Measurements from ENCODE around the gene AOPEP. TPM values are rescaled to one million over a fixed set of nuclear protein-coding genes. Genes with fewer than 3 reads are reported as not detected.

AOPEP gene
- total and polyA plus RNA-seq, 9 of the 15 experiments (the other 6 are each of a cell fraction or from before 2014, with no cell fraction given): 4.5 to 19.3 (median 13.5) TPM

GRCh38 chr9:95096807-95097206, 370.3 kb downstream of the AOPEP start:
- Histone ChIP-seq H3K4me1 (replicated peaks in 1 of 2; ENCODE audit: control insufficient read depth in 2 of 2, insufficient read depth in 2 of 2, low read length in 2 of 2) (peaks cover 0 to 21% of the 10 kb centered on the region in 2 experiments; a peak in 3 of 5 replicates), H3K9me3 (replicated peaks; ENCODE audit: control insufficient read depth, insufficient read depth, low read depth, low read length) (no peaks in the 10 kb centered on the region), H3K9ac (ENCODE audit: insufficient read depth in 1 of 2, low read depth in 2 of 2, low read length in 2 of 2) (no peak overlapping the region), H2AFZ (ENCODE audit: low read depth, low read length) (no peak overlapping the region), H3K4me2 (ENCODE audit: insufficient read depth, low read length) (no peak overlapping the region), H3K27me3 (ENCODE audit: control insufficient read depth in 2 of 2, insufficient read depth in 2 of 2, low read length in 2 of 2) (no peaks in the 10 kb centered on the region), H3K79me2 (ENCODE audit: control insufficient read depth, insufficient read depth, low read length) (no peaks in the 10 kb centered on the region), H3K36me3 (ENCODE audit: control insufficient read depth, insufficient read depth, low read length) (peaks cover 8% of the 10 kb centered on the region; the same call in 1 of the 3 replicates), H3K9me1 (ENCODE audit: control insufficient read depth, insufficient read depth, low read length) (no peaks in the 10 kb centered on the region), H3K4me3 (no peak overlapping the region), H3K27ac (ENCODE audit: extremely low read depth, low read depth, low read length) (no peak overlapping the region), H4K20me1 (replicated peaks; ENCODE audit: control insufficient read depth, insufficient read depth, low read length) (peaks cover 4% of the 10 kb centered on the region; the same call in 1 of the 2 replicates)
- in situ Hi-C loops (cut with MboI): no loop called here
- DNase-seq (ENCODE audit: extremely low read depth in 1 of 4, low spot score in 3 of 4) (no peak), FAIRE-seq (peak; percentile 48), ATAC-seq (peak; percentile 63)
- intact Hi-C loops (cut with micrococcal nuclease): loop anchor here (10.0 kb wide), 1 partner anchor 312 kb away; no protein-coding TSS in a partner anchor
- BruUV-seq (replicated peaks): no TSS peak
- ChIA-PET CTCF (ENCODE audit: low intra/inter-chr PET ratio) (interaction anchor here (1.2 kb wide), 1 partner anchor 314 kb away, joined by 4 read pairs; no protein-coding TSS in a partner anchor), POLR2A (no interaction called here)
- 64% methylated on average over 5 of the region's 6 CpGs for WGBS (ENCODE audit: insufficient coverage, low coverage, missing lambda C conversion rate)
- TF ChIP-seq CTCF (IDR thresholded peaks at IDR 0.05 in 2 of 3, conservative IDR thresholded peaks at IDR 0.05 in 1 of 3; ENCODE audit: insufficient read depth in 2 of 3, low read depth in 1 of 3, low read length in 3 of 3) (peak in 2 of 3 experiments; percentile 32 to 38; a peak in 4 of 6 replicates), DIDO1 (tag; IDR thresholded peaks at IDR 0.05; ENCODE audit: low read depth) (no peak), CEBPB (tag; IDR thresholded peaks at IDR 0.05) (peak; percentile 70), REST (IDR thresholded peaks at IDR 0.05; ENCODE audit: borderline replicate concordance) (0 out of 2 replicates have a peak, but pooled peaks have one; percentile 18), REST (CRISPR knock-in tag; IDR thresholded peaks at IDR 0.05; ENCODE audit: low read depth) (no peak), ZNF740 (CRISPR knock-in tag; IDR thresholded peaks at IDR 0.05) (0 out of 2 replicates have a peak, but pooled peaks have one; percentile 56), ZNF740 (tag; IDR thresholded peaks at IDR 0.05) (no peak), RNF219 (CRISPR knock-in tag; IDR thresholded peaks at IDR 0.05) (no peak)

All from K562 (cell line).